WTC11 (cell line): ENCODE measurements around the gene ROBO1. TPM values are rescaled to one million over a fixed set of nuclear protein-coding genes. Genes with fewer than 3 reads are reported as not detected.
A peak's percentile ranks its signal among the peaks of the same experiment; 100 is the strongest.

Source experiments
- ATAC-seq: fragments of 200-7000 bp; cut with Tn5 transposase; 2 replicates; pipeline ENCODE4 v1.10.0; 2021; ENCODE audit warnings: mild to moderate bottlenecking, moderate library complexity
- CTCF ChIA-PET: fragments of 300-600 bp; sonication (Branson Sonifier 250); formaldehyde crosslinking; loops from one replicate; lab custom pipeline; 2021; ENCODE audit warnings: antibody characterized with exemption; lab: Charles Lee
- POLR2A ChIA-PET: fragments of 350-600 bp; sonication (Branson Sonifier 250); formaldehyde crosslinking; loops from one replicate; lab custom pipeline; 2021; ENCODE audit warnings: antibody characterized with exemption; lab: Charles Lee
- DNase-seq: peaks from one replicate; pipeline ENCODE4 v3.0.0; 2021; ENCODE audit warnings: low spot score
- H3K27ac Mint-ChIP-seq: 2 replicates; pipeline ENCODE4 v1.8.0; 2021; ENCODE audit warnings: mixed read lengths
- H3K27me3 Mint-ChIP-seq: 2 replicates; pipeline ENCODE4 v1.8.0; 2021; ENCODE audit warnings: low read depth, mild to moderate bottlenecking, moderate library complexity, mixed read lengths
- H3K36me3 Mint-ChIP-seq: 2 replicates; pipeline ENCODE4 v1.8.0; 2021; ENCODE audit warnings: mixed read lengths
- H3K4me1 Mint-ChIP-seq: 2 replicates; pipeline ENCODE4 v1.8.0; 2022; ENCODE audit warnings: mixed read lengths
- H3K4me3 Mint-ChIP-seq: 2 replicates; pipeline ENCODE4 v1.8.0; 2021; ENCODE audit warnings: mild to moderate bottlenecking, moderate library complexity, mixed read lengths
- H3K9me3 Mint-ChIP-seq: 2 replicates; pipeline ENCODE4 v1.8.0; 2021; ENCODE audit warnings: mixed read lengths
- CREM ChIP-seq: sonication (generic); formaldehyde crosslinking; IDR thresholded peaks from 2 replicates; pipeline ENCODE4 v1.8.1; 2022; ENCODE audit warnings: mild to moderate bottlenecking, missing genetic modification reagents, moderate library complexity
- ZBTB21 ChIP-seq: sonication (generic); formaldehyde crosslinking; IDR thresholded peaks from 2 replicates; pipeline ENCODE4 v1.8.1; 2023; ENCODE audit warnings: mild to moderate bottlenecking, missing genetic modification reagents, borderline replicate concordance
- ZNF121 ChIP-seq: sonication (generic); formaldehyde crosslinking; IDR thresholded peaks from 2 replicates; pipeline ENCODE4 v1.8.0; 2023; ENCODE audit warnings: missing genetic modification reagents
- ZNF396 ChIP-seq: fragments of 250-450 bp; sonication (Bioruptor Pico); IDR thresholded peaks from 2 replicates; pipeline ENCODE4 v1.8.0; 2021; ENCODE audit warnings: mild to moderate bottlenecking, moderate library complexity, borderline replicate concordance
- ZNF423 ChIP-seq: fragments of 250-450 bp; sonication (Bioruptor Pico); IDR thresholded peaks from 2 replicates; pipeline ENCODE4 v2.1.2; 2022; ENCODE audit warnings: mild to moderate bottlenecking, moderate library complexity
- total RNA-seq: library from RNA; stranded (reverse); gene quantifications from 3 replicates; pipeline ENCODE4 v1.2.3, GENCODE V29; 2021
- TF ChIP-seq, protein P1 (sequence below): sonication (generic); formaldehyde crosslinking; IDR thresholded peaks from 2 replicates; pipeline ENCODE4 v1.8.1; 2023; ENCODE audit warnings: mild to moderate bottlenecking, missing genetic modification reagents, borderline replicate concordance
- TF ChIP-seq, protein P2 (sequence below): fragments of 200-600 bp; IDR thresholded peaks from 2 replicates; pipeline ENCODE4 v1.8.0; 2022; ENCODE audit warnings: antibody characterized with exemption
- TF ChIP-seq, protein P3 (sequence below): fragments of 250-450 bp; sonication (Bioruptor Pico); IDR thresholded peaks from 2 replicates; pipeline ENCODE4 v1.9.0; 2021; ENCODE audit warnings: mild to moderate bottlenecking, borderline replicate concordance
- TF ChIP-seq, protein P4 (sequence below): sonication (generic); formaldehyde crosslinking; IDR thresholded peaks from 2 replicates; pipeline ENCODE4 v1.8.1; 2023; ENCODE audit warnings: mild to moderate bottlenecking, missing genetic modification reagents, moderate library complexity
- TF ChIP-seq, protein P5 (sequence below): sonication (generic); formaldehyde crosslinking; IDR thresholded peaks from 2 replicates; pipeline ENCODE4 v1.8.0; 2023; ENCODE audit warnings: mild to moderate bottlenecking, missing genetic modification reagents

Gene ROBO1
- total RNA-seq, 1 experiment from 2014 or later, result 90.9 TPM

DNA sequence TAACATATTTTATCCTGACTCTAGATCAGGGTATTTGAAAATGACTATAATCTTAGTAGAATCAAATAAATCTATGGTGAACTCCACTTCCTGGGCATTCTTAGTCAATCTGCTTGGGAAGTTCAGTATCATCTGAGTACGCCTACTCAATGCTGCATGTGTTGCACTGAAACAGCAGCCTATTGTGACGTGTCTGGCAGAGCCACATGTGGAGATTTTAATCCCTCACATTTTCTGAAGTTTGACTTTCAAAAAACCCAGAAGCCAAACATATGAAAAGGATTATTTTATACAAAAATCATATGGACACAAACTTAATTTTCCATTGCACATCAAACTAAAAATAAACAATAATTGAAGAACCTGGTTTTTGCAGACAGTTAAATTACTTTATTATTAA, 798.3 kb downstream of the ROBO1 start (continued):
- TF ChIP-seq, protein P1, sequence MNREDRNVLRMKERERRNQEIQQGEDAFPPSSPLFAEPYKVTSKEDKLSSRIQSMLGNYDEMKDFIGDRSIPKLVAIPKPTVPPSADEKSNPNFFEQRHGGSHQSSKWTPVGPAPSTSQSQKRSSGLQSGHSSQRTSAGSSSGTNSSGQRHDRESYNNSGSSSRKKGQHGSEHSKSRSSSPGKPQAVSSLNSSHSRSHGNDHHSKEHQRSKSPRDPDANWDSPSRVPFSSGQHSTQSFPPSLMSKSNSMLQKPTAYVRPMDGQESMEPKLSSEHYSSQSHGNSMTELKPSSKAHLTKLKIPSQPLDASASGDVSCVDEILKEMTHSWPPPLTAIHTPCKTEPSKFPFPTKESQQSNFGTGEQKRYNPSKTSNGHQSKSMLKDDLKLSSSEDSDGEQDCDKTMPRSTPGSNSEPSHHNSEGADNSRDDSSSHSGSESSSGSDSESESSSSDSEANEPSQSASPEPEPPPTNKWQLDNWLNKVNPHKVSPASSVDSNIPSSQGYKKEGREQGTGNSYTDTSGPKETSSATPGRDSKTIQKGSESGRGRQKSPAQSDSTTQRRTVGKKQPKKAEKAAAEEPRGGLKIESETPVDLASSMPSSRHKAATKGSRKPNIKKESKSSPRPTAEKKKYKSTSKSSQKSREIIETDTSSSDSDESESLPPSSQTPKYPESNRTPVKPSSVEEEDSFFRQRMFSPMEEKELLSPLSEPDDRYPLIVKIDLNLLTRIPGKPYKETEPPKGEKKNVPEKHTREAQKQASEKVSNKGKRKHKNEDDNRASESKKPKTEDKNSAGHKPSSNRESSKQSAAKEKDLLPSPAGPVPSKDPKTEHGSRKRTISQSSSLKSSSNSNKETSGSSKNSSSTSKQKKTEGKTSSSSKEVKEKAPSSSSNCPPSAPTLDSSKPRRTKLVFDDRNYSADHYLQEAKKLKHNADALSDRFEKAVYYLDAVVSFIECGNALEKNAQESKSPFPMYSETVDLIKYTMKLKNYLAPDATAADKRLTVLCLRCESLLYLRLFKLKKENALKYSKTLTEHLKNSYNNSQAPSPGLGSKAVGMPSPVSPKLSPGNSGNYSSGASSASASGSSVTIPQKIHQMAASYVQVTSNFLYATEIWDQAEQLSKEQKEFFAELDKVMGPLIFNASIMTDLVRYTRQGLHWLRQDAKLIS (CRISPR knock-in tag), result no peak

DNA sequence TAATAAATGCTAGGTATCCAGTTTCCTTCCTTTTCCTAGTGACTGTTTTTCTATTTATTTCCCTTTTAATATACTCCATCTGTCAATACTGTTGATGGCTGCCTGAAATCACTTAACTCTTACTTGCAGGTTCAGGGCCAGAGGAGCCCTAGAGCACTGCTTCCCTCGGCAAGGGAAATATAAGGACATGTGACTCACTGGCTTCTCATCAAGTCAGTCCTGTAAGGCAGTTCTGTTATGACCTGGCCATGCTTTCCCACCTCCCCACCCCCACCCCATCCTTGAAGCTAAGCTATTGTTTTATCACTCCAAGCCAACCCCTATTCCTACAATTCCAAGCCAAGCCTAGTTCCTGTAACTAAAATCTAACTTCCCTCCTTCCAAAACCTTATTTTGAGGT, 800.7 kb downstream of the ROBO1 start:
- DNase-seq (no peak), ATAC-seq (no peak)
- no peaks in the 10 kb centered on the region for H3K27me3 Mint-ChIP-seq
- H3K36me3 Mint-ChIP-seq, result peaks cover 12% of the 10 kb centered on the region
- CTCF ChIA-PET, result no interaction called here
- POLR2A ChIA-PET, result no interaction called here
- H3K4me1 Mint-ChIP-seq, result peaks cover 11% of the 10 kb centered on the region
- H3K9me3 Mint-ChIP-seq, result peaks cover 22% of the 10 kb centered on the region
- TF ChIP-seq, protein P2, sequence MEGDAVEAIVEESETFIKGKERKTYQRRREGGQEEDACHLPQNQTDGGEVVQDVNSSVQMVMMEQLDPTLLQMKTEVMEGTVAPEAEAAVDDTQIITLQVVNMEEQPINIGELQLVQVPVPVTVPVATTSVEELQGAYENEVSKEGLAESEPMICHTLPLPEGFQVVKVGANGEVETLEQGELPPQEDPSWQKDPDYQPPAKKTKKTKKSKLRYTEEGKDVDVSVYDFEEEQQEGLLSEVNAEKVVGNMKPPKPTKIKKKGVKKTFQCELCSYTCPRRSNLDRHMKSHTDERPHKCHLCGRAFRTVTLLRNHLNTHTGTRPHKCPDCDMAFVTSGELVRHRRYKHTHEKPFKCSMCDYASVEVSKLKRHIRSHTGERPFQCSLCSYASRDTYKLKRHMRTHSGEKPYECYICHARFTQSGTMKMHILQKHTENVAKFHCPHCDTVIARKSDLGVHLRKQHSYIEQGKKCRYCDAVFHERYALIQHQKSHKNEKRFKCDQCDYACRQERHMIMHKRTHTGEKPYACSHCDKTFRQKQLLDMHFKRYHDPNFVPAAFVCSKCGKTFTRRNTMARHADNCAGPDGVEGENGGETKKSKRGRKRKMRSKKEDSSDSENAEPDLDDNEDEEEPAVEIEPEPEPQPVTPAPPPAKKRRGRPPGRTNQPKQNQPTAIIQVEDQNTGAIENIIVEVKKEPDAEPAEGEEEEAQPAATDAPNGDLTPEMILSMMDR, result no peak
- TF ChIP-seq, protein P3, sequence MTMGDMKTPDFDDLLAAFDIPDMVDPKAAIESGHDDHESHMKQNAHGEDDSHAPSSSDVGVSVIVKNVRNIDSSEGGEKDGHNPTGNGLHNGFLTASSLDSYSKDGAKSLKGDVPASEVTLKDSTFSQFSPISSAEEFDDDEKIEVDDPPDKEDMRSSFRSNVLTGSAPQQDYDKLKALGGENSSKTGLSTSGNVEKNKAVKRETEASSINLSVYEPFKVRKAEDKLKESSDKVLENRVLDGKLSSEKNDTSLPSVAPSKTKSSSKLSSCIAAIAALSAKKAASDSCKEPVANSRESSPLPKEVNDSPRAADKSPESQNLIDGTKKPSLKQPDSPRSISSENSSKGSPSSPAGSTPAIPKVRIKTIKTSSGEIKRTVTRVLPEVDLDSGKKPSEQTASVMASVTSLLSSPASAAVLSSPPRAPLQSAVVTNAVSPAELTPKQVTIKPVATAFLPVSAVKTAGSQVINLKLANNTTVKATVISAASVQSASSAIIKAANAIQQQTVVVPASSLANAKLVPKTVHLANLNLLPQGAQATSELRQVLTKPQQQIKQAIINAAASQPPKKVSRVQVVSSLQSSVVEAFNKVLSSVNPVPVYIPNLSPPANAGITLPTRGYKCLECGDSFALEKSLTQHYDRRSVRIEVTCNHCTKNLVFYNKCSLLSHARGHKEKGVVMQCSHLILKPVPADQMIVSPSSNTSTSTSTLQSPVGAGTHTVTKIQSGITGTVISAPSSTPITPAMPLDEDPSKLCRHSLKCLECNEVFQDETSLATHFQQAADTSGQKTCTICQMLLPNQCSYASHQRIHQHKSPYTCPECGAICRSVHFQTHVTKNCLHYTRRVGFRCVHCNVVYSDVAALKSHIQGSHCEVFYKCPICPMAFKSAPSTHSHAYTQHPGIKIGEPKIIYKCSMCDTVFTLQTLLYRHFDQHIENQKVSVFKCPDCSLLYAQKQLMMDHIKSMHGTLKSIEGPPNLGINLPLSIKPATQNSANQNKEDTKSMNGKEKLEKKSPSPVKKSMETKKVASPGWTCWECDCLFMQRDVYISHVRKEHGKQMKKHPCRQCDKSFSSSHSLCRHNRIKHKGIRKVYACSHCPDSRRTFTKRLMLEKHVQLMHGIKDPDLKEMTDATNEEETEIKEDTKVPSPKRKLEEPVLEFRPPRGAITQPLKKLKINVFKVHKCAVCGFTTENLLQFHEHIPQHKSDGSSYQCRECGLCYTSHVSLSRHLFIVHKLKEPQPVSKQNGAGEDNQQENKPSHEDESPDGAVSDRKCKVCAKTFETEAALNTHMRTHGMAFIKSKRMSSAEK (CRISPR knock-in tag), result no peak
- TF ChIP-seq ZNF423 (CRISPR knock-in tag), result no peak
- no peak for TF ChIP-seq ZNF396 (CRISPR knock-in tag)
- TF ChIP-seq, protein P4, sequence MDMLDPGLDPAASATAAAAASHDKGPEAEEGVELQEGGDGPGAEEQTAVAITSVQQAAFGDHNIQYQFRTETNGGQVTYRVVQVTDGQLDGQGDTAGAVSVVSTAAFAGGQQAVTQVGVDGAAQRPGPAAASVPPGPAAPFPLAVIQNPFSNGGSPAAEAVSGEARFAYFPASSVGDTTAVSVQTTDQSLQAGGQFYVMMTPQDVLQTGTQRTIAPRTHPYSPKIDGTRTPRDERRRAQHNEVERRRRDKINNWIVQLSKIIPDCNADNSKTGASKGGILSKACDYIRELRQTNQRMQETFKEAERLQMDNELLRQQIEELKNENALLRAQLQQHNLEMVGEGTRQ (CRISPR knock-in tag), result peak; percentile 34; the same call in 1 of the 2 replicates
- no peak for TF ChIP-seq ZBTB21 (CRISPR knock-in tag)
- TF ChIP-seq, protein P5, sequence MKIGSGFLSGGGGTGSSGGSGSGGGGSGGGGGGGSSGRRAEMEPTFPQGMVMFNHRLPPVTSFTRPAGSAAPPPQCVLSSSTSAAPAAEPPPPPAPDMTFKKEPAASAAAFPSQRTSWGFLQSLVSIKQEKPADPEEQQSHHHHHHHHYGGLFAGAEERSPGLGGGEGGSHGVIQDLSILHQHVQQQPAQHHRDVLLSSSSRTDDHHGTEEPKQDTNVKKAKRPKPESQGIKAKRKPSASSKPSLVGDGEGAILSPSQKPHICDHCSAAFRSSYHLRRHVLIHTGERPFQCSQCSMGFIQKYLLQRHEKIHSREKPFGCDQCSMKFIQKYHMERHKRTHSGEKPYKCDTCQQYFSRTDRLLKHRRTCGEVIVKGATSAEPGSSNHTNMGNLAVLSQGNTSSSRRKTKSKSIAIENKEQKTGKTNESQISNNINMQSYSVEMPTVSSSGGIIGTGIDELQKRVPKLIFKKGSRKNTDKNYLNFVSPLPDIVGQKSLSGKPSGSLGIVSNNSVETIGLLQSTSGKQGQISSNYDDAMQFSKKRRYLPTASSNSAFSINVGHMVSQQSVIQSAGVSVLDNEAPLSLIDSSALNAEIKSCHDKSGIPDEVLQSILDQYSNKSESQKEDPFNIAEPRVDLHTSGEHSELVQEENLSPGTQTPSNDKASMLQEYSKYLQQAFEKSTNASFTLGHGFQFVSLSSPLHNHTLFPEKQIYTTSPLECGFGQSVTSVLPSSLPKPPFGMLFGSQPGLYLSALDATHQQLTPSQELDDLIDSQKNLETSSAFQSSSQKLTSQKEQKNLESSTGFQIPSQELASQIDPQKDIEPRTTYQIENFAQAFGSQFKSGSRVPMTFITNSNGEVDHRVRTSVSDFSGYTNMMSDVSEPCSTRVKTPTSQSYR (CRISPR knock-in tag), result no peak
- no peak for TF ChIP-seq CREM (CRISPR knock-in tag)
- no peak for TF ChIP-seq ZNF121
- peak overlapping the region; percentile 51; the same call in 1 of the 2 replicates for H3K27ac Mint-ChIP-seq
- no peak overlapping the region for H3K4me3 Mint-ChIP-seq
